Measurements from ENCODE around the gene ARSD. TPM values are rescaled to one million over a fixed set of nuclear protein-coding genes. Genes with fewer than 3 reads are reported as not detected.
"Not testable (repeated sequence)": the region's sequence is repeated elsewhere in the genome, so short reads cannot be mapped to it uniquely, and the experiment has no call there.

The ARSD gene
- total RNA-seq, 2 experiments from 2014 or later, result 2.5 to 2.7 TPM

DNA sequence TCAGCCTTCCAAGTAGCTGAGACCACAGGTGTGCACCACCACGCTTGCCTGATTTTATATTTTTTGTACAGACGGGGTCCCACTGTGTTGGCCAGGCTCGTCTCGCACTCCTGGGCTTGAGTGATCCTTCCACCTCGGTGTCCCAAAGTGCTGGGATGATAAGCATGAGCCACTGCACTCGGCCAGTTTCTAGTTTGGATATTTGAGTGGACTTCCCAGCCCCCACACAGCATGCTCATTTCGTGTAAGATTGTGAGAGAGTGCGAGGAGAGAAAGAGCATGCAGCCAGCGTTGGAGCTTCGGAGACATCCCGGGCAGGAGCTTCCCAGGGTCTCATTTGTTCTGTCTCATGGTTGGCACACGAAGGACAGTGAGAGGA is 31.8 kb downstream of the ARSD start:
- POLR2A ChIA-PET, result no interaction called here
- H3K36me3 Mint-ChIP-seq (ENCODE audit: low read depth), result no peaks in the 10 kb centered on the region

DNA sequence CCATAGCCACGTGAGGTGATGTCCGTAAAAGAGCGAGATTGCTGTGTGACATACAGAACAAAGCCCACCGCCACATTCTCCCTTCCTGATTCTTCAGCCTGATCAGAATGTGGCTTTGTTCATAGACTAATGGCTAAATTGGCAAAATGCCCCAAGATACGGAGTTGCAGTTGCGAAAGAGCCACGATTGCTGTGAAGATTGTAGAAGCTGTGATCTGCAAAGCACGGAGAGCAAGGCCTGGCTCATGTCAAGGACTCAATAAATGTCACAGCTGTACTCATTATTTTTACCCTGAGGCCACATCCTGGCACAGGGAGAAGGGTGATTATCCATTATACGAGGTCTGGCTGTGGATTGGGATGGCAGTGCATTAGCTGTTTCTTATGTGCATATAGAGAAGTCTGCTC is 34.2 kb downstream of the ARSD start:
- no peak overlapping the region for H3K27ac Mint-ChIP-seq
- CTCF ChIA-PET, result no interaction called here
- no peaks in the 10 kb centered on the region for H3K36me3 Mint-ChIP-seq (ENCODE audit: low read depth)
- H3K4me1 Mint-ChIP-seq, result peaks cover 14% of the 10 kb centered on the region
- no peaks in the 10 kb centered on the region for H3K9me3 Mint-ChIP-seq
- POLR2A ChIA-PET, result no interaction called here
- no peaks in the 10 kb centered on the region for H3K27me3 Mint-ChIP-seq
- no peak for DNase-seq
- no peak overlapping the region for H3K4me3 Mint-ChIP-seq

More for the DNA sequence above, 31.8 kb downstream of the ARSD start:
- Mint-ChIP-seq H3K9me3 (no peaks in the 10 kb centered on the region), H3K4me3 (no peak overlapping the region), H3K4me1 (peaks cover 14% of the 10 kb centered on the region), H3K27ac (no peak overlapping the region), H3K27me3 (peaks cover 1% of the 10 kb centered on the region)
- no peak for DNase-seq
- CTCF ChIA-PET, result no interaction called here

- H3K9me3 Mint-ChIP-seq, result no peaks in the 10 kb centered on the region
- H3K4me3 Mint-ChIP-seq, result no peak overlapping the region
- ChIA-PET CTCF (no interaction called here), POLR2A (no interaction called here)
- H3K27ac Mint-ChIP-seq, result no peak overlapping the region
- no peaks in the 10 kb centered on the region for H3K36me3 Mint-ChIP-seq (ENCODE audit: low read depth)
- no peak for DNase-seq
- peaks cover 8% of the 10 kb centered on the region for H3K4me1 Mint-ChIP-seq
- peaks cover 5% of the 10 kb centered on the region for H3K27me3 Mint-ChIP-seq
Measured at GRCh38 chrX:2892816-2893215, 36.3 kb downstream of the ARSD start.

DNA sequence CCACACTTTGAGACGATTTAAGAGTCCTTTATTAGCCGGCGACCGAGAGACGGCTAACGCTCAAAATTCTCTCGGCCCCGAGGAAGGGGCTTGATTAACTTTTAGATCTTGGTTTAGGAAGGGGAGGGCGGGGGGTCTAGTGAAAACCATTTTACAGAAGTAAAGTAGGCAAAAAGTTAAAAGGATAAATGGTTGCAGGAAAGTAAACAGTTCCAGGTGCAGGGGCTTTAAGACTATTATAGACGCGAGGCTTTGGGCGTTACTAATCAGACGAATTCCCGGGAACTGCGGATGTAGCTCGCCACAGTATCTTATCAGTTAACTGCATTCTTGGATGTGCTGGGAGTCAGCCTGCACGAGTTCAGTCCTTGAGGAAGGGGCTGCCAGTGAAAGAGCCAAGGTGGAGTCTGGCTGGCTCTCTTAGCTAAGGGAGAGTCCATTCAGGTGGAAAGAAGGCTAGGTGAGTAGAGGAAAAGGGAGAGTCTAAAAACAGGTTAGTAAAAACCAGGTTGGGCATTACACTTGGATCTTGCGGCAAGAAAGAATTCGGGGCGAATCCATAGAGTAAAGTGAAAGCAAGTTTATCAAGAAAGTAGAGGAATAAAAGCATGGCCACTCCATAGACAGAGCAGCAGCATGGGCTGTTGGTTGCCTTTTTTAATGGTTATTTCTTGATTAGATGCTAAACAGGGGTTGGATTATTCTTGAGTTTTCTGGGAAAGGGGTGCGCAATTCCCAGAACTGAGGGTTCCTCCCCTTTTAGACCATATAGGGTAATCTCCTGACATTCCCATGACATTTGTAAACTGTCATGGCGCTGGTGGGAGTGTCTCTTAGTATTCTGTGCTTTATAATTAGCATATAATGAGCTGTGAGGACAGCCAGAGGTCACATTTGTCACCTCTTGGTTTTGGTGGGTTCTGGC is 38.3 kb downstream of the ARSD start:
- H3K27me3 Mint-ChIP-seq; H3K36me3 Mint-ChIP-seq (ENCODE audit: low read depth); H3K27ac Mint-ChIP-seq; DNase-seq; H3K9me3 Mint-ChIP-seq; H3K4me3 Mint-ChIP-seq; H3K4me1 Mint-ChIP-seq; POLR2A ChIA-PET; CTCF ChIA-PET: not testable (repeated sequence)

GRCh38 chrX:2889706-2890490 is 39.2 kb downstream of the ARSD start:
- peak overlapping the region; percentile 22 for H3K27ac Mint-ChIP-seq
- CTCF ChIA-PET; H3K36me3 Mint-ChIP-seq (ENCODE audit: low read depth); POLR2A ChIA-PET; H3K4me1 Mint-ChIP-seq; H3K9me3 Mint-ChIP-seq; DNase-seq; H3K27me3 Mint-ChIP-seq: not testable (repeated sequence)
- H3K4me3 Mint-ChIP-seq, result peak overlapping the region; percentile 69

GRCh38 chrX:2889045-2889605 is 40.0 kb downstream of the ARSD start:
- peaks cover 5% of the 10 kb centered on the region for H3K27me3 Mint-ChIP-seq
- no peaks in the 10 kb centered on the region for H3K9me3 Mint-ChIP-seq
- ChIA-PET CTCF (no interaction called here), POLR2A (no interaction called here)
- H3K36me3 Mint-ChIP-seq (ENCODE audit: low read depth), result no peaks in the 10 kb centered on the region
- no peak for DNase-seq
- H3K4me3 Mint-ChIP-seq, result peak overlapping the region; percentile 69
- H3K4me1 Mint-ChIP-seq, result peaks cover 5% of the 10 kb centered on the region
- H3K27ac Mint-ChIP-seq, result peak overlapping the region; percentile 22

DNA sequence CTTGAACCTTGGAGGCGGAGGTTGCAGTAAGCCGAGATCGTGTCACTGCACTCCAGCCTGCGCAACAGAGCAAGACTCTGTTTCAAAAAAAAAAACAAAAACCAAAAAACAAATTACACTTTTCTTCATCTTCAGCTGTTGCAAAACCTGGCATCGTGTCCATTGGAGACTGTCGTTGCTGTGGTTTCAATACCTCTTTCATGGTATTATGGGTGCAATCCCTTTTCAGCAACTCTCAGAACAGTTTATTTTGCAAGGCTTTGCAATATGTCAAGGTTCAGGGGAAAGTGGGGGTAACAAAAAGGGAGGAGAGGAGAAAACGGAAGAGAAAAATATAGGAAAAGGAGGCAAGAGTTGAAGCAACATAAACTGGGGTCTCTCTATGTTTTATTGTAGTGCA is 40.8 kb downstream of the ARSD start:
- ChIA-PET POLR2A (no interaction called here), CTCF (no interaction called here)
- no peaks in the 10 kb centered on the region for H3K36me3 Mint-ChIP-seq (ENCODE audit: low read depth)
- H3K27ac Mint-ChIP-seq, result no peak overlapping the region
- peaks cover 5% of the 10 kb centered on the region for H3K27me3 Mint-ChIP-seq
- no peak overlapping the region for H3K4me3 Mint-ChIP-seq
- no peaks in the 10 kb centered on the region for H3K9me3 Mint-ChIP-seq
- no peak for DNase-seq
- peaks cover 5% of the 10 kb centered on the region for H3K4me1 Mint-ChIP-seq

- Mint-ChIP-seq H3K36me3 (ENCODE audit: low read depth) (no peaks in the 10 kb centered on the region), H3K9me3 (no peaks in the 10 kb centered on the region), H3K4me3 (no peak overlapping the region), H3K27me3 (peaks cover under 1% of the 10 kb centered on the region), H3K27ac (no peak overlapping the region), H3K4me1 (no peaks in the 10 kb centered on the region)
- no peak for DNase-seq
- CTCF ChIA-PET, result no interaction called here
- POLR2A ChIA-PET, result no interaction called here
Measured at GRCh38 chrX:2883770-2884169, 45.4 kb downstream of the ARSD start.

DNA sequence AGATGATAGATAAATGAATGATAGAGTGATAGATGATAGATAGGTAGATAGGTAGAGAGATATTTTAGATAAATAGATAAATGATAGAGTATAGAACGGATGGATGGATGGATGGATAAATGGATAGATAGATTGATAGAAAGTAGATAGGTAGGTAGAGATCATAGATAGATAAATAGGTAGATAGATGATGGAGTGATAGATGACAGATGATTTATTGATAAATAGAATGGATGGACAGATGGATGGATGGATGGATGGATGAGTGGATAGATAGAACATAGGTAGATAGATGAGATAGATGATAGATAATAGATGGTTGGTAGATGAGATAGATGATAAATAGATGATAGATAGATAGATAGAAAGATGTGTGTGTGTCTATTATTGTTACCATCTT is 49.5 kb downstream of the ARSD start:
- no peak overlapping the region for H3K4me3 Mint-ChIP-seq
- no peaks in the 10 kb centered on the region for H3K36me3 Mint-ChIP-seq (ENCODE audit: low read depth)
- no peaks in the 10 kb centered on the region for H3K9me3 Mint-ChIP-seq
- no peak overlapping the region for H3K27ac Mint-ChIP-seq
- ChIA-PET POLR2A (no interaction called here), CTCF (no interaction called here)
- no peaks in the 10 kb centered on the region for H3K4me1 Mint-ChIP-seq
- no peak for DNase-seq
- no peaks in the 10 kb centered on the region for H3K27me3 Mint-ChIP-seq

GRCh38 chrX:2878563-2878962 is 50.6 kb downstream of the ARSD start:
- CTCF ChIA-PET, result no interaction called here
- no peak overlapping the region for H3K27ac Mint-ChIP-seq
- DNase-seq, result no peak
- no peak overlapping the region for H3K4me3 Mint-ChIP-seq
- peaks cover 2% of the 10 kb centered on the region for H3K4me1 Mint-ChIP-seq
- no peaks in the 10 kb centered on the region for H3K9me3 Mint-ChIP-seq
- POLR2A ChIA-PET, result no interaction called here
- H3K27me3 Mint-ChIP-seq, result no peaks in the 10 kb centered on the region
- H3K36me3 Mint-ChIP-seq (ENCODE audit: low read depth), result no peaks in the 10 kb centered on the region

DNA sequence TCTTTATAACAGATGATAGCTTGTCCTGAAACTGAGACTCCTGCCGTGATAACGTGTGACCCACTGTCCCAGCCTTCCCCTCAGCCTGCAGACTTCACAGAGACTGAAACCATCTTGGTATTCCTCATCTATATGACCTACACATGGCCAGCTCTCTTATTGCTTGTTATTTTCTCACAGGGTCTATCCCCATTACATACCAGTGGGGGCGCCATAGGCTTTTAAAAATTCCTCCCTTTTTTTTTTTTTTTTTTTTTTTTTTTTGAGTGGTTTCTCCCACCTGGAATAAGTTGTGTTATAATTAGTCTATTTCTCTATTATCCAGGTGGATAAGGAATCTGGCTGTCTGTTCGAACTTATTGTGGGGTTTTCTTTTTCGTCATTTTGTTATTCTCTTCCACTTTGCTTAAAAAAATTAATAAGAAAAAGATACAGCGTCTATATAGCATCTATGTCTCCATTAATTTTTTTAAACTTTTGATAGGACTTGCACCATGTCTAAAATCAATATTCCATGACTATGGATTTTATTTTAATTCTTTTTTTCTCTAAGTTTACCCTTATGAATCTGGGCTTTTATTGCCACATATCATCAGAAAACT is 53.2 kb downstream of the ARSD start:
- H3K4me1 Mint-ChIP-seq, result peaks cover 2% of the 10 kb centered on the region
- H3K27me3 Mint-ChIP-seq, result no peaks in the 10 kb centered on the region
- CTCF ChIA-PET, result interaction anchor here (0.7 kb wide), 1 partner anchor 168 kb away, joined by 6 read pairs; no protein-coding TSS in a partner anchor
- no peak overlapping the region for H3K27ac Mint-ChIP-seq
- H3K4me3 Mint-ChIP-seq, result no peak overlapping the region
- DNase-seq, result no peak
- H3K9me3 Mint-ChIP-seq, result no peaks in the 10 kb centered on the region
- H3K36me3 Mint-ChIP-seq (ENCODE audit: low read depth), result no peaks in the 10 kb centered on the region
- POLR2A ChIA-PET, result no interaction called here

- ChIA-PET POLR2A (no interaction called here), CTCF (interaction anchor here (0.7 kb wide), 1 partner anchor 169 kb away, joined by 6 read pairs; no protein-coding TSS in a partner anchor)
- Mint-ChIP-seq H3K9me3 (no peaks in the 10 kb centered on the region), H3K27me3 (no peaks in the 10 kb centered on the region), H3K4me3 (no peak overlapping the region), H3K36me3 (ENCODE audit: low read depth) (no peaks in the 10 kb centered on the region), H3K27ac (no peak overlapping the region), H3K4me1 (peaks cover 2% of the 10 kb centered on the region)
- no peak for DNase-seq
Measured at GRCh38 chrX:2875136-2875481, 54.0 kb downstream of the ARSD start.
